Upper lobe of right lung (tissue), 1 donor: ENCODE results near the gene P2RX5. TPM values are rescaled to one million over a fixed set of nuclear protein-coding genes. Genes with fewer than 3 reads are reported as not detected.
"Not testable (repeated sequence)": the region's sequence is repeated elsewhere in the genome, so short reads cannot be mapped to it uniquely, and the experiment has no call there.

Source experiments
- ATAC-seq: fragments of 200-7000 bp; cut with Tn5 transposase; one replicate; pipeline ENCODE4 v1.9.1; 2020; ENCODE audit warnings: mild to moderate bottlenecking, moderate library complexity
- DNase-seq: peaks from one replicate; pipeline ENCODE4 v3.0.0-alpha.2; 2020
- H3K27ac ChIP-seq: fragments of 200-600 bp; one replicate; pipeline ENCODE4 v1.8.0; 2022
- H3K27me3 ChIP-seq: fragments of 200-600 bp; one replicate; pipeline ENCODE4 v1.8.0; 2022; ENCODE audit warnings: mild to moderate bottlenecking
- H3K36me3 ChIP-seq: fragments of 200-600 bp; one replicate; pipeline ENCODE4 v1.8.0; 2022
- H3K4me1 ChIP-seq: fragments of 200-600 bp; one replicate; pipeline ENCODE4 v1.8.0; 2022
- H3K4me3 ChIP-seq: fragments of 200-600 bp; one replicate; pipeline ENCODE4 v1.8.0; 2022; ENCODE audit warnings: mild to moderate bottlenecking
- H3K9me3 ChIP-seq: fragments of 200-600 bp; one replicate; pipeline ENCODE4 v1.8.0; 2022
- intact Hi-C: fragments of 100-400 bp; cut with DNase I; formaldehyde crosslinking; loops from one replicate; pipeline ENCODE4 v1.11.0; 2022
- total RNA-seq: library from RNA; stranded (reverse); fragmentation: NEBNext Ultra II Directional; extraction: Animal tissue kit (Norgen Biotek cat#: 25700); gene quantifications from one replicate; pipeline ENCODE4 v1.2.1, GENCODE V29; 2021
- TF ChIP-seq, protein P1 (sequence below): fragments of 200-600 bp; IDR thresholded peaks from one replicate; pipeline ENCODE4 v1.8.0; 2022; ENCODE audit warnings: antibody characterized with exemption
- donor health status: DM: no; HTN: yes; CAD: no; lungs with severe emphysema.

Gene P2RX5
- total RNA-seq, 1 donor from 2014 or later: 1.6 TPM

GRCh38 chr17:3719265-3719664 is 23.3 kb upstream of the P2RX5 start:
- H3K4me3 ChIP-seq: no peak overlapping the region
- H3K4me1 ChIP-seq: peaks cover 34% of the 10 kb centered on the region
- no peaks in the 10 kb centered on the region for H3K27me3 ChIP-seq
- no peaks in the 10 kb centered on the region for H3K9me3 ChIP-seq
- ATAC-seq (no peak), DNase-seq (no peak)
- peak overlapping the region; percentile 40 for H3K27ac ChIP-seq
- intact Hi-C loops: no loop called here
- TF ChIP-seq, protein P1, sequence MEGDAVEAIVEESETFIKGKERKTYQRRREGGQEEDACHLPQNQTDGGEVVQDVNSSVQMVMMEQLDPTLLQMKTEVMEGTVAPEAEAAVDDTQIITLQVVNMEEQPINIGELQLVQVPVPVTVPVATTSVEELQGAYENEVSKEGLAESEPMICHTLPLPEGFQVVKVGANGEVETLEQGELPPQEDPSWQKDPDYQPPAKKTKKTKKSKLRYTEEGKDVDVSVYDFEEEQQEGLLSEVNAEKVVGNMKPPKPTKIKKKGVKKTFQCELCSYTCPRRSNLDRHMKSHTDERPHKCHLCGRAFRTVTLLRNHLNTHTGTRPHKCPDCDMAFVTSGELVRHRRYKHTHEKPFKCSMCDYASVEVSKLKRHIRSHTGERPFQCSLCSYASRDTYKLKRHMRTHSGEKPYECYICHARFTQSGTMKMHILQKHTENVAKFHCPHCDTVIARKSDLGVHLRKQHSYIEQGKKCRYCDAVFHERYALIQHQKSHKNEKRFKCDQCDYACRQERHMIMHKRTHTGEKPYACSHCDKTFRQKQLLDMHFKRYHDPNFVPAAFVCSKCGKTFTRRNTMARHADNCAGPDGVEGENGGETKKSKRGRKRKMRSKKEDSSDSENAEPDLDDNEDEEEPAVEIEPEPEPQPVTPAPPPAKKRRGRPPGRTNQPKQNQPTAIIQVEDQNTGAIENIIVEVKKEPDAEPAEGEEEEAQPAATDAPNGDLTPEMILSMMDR: no peak
- peaks cover 52% of the 10 kb centered on the region for H3K36me3 ChIP-seq

DNA sequence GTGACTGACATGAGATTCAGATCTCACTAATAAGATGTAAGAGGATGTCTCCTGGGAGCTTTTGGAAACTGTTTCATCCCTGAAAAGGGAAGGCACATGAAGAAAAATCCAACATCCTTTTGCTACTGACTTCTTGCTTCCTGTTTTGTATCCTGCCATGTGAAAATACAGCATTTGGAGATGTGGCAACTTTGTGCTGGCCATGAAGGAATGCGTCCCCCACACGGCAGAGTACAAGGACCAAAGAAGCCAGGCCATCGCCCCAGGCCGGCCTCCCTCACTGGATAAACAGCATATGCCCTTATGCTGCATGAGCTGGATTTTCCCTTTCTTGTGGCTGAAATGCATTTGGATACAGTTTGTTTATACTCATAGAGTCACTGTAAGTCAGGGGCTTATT is 22.2 kb upstream of the P2RX5 start:
- DNase-seq (no peak), ATAC-seq (no peak)
- no peak overlapping the region for H3K4me3 ChIP-seq
- intact Hi-C loops: no loop called here
- TF ChIP-seq, protein P1: no peak
- peaks cover 62% of the 10 kb centered on the region for H3K36me3 ChIP-seq
- H3K27me3 ChIP-seq: no peaks in the 10 kb centered on the region
- H3K9me3 ChIP-seq: no peaks in the 10 kb centered on the region
- H3K4me1 ChIP-seq: peaks cover 31% of the 10 kb centered on the region
- no peak overlapping the region for H3K27ac ChIP-seq

GRCh38 chr17:3715296-3715695 is 19.3 kb upstream of the P2RX5 start:
- intact Hi-C loops: no loop called here
- no peak overlapping the region for H3K4me3 ChIP-seq
- ATAC-seq: no peak
- no peaks in the 10 kb centered on the region for H3K27me3 ChIP-seq
- no peaks in the 10 kb centered on the region for H3K9me3 ChIP-seq
- H3K27ac ChIP-seq: no peak overlapping the region
- H3K36me3 ChIP-seq: peaks cover 67% of the 10 kb centered on the region
- no peak for DNase-seq
- TF ChIP-seq, protein P1: no peak
- peaks cover 10% of the 10 kb centered on the region for H3K4me1 ChIP-seq

DNA sequence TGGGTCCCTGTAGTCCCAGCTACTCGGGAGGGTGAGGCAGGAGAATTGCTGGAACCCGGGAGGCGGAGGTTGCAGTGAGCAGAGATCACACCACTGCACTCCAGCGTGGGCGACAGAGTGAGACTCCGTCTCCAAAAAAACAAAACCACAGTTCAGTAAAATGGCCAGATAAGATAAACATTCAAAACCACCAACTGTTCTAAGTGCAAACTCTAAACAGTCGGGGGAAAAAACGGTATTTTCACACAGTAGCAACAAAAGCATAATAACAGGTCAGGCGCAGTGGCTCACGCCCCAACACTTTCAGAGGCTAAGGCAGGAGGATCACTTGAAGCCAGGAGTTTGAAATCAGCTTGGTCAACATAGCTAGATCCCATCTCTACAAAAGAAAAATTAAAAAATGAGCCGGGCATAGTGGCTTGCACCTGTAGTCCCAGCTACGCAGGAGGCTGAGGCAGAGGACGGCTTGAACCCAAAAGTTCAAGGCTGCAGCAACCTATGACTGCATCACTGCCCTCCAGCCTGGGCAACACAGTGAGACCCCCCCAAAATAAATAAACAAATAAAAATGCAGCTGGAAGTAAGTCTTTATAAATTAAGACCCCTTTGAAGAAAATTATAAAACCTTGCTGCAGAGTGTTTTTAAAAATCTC is 17.0 kb upstream of the P2RX5 start:
- no peak overlapping the region for H3K27ac ChIP-seq
- H3K36me3 ChIP-seq: peaks cover 51% of the 10 kb centered on the region
- H3K27me3 ChIP-seq: no peaks in the 10 kb centered on the region
- H3K4me3 ChIP-seq: no peak overlapping the region
- intact Hi-C loops: no loop called here
- DNase-seq: no peak
- no peaks in the 10 kb centered on the region for H3K9me3 ChIP-seq
- no peak for ATAC-seq
- H3K4me1 ChIP-seq: peaks cover 3% of the 10 kb centered on the region
- TF ChIP-seq, protein P1: no peak

DNA sequence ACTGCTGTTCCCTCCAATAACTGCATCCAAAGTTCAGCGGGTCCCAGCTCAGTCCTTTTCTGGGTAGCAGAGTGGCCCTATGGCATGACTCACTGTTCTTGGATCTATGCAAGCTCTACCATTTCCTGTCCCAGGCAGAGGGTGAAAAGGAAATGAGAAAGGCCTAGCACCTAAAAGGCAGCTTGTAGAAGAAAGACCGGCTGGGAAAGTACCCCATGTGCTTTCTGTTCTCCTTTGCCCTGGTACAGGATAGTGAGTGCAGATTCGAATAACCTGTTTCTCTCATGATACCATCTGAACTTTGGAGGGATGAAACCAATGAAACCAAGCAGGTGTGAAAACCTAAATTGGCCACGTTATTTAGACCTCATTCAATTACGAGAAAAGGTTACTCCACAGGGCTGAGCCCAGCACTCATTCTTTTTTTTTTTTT is 15.0 kb upstream of the P2RX5 start:
- ATAC-seq (peak; percentile 84), DNase-seq (no peak)
- Histone ChIP-seq H3K27me3 (no peaks in the 10 kb centered on the region), H3K4me3 (no peak overlapping the region), H3K4me1 (peaks cover 3% of the 10 kb centered on the region), H3K36me3 (peaks cover 32% of the 10 kb centered on the region), H3K9me3 (no peaks in the 10 kb centered on the region), H3K27ac (no peak overlapping the region)
- intact Hi-C loops: no loop called here
- TF ChIP-seq, protein P1: no peak

GRCh38 chr17:3708366-3708765 is 12.4 kb upstream of the P2RX5 start:
- TF ChIP-seq, protein P1: no peak
- Histone ChIP-seq H3K27ac (no peak overlapping the region), H3K27me3 (no peaks in the 10 kb centered on the region), H3K4me3 (no peak overlapping the region), H3K9me3 (no peaks in the 10 kb centered on the region), H3K36me3 (peaks cover 6% of the 10 kb centered on the region), H3K4me1 (peaks cover 3% of the 10 kb centered on the region)
- no peak for DNase-seq
- intact Hi-C loops: no loop called here
- ATAC-seq: no peak

DNA sequence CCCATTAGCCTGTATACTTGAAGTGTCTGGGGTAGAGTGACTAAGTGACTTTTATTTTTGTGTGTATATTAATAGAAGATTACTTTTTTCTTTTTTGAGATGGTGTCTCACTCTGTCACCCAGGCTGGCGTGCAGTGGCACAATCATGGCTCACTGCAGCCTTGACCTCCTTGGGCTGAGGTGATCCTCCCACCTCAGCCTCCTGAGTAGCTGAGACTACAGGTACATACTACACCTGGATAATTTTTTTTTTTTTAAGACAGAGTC is 9.7 kb upstream of the P2RX5 start:
- intact Hi-C loops: not testable (repeated sequence)

More for the DNA sequence above, 9.7 kb upstream of the P2RX5 start:
- H3K36me3 ChIP-seq, H3K4me1 ChIP-seq, H3K27me3 ChIP-seq, H3K4me3 ChIP-seq, ATAC-seq, H3K27ac ChIP-seq, DNase-seq, H3K9me3 ChIP-seq: not testable (repeated sequence)
